Nephron progenitor cell (in vitro differentiated cells): ENCODE data around the gene KRTAP12-1.
"Not testable (repeated sequence)": the region's sequence is repeated elsewhere in the genome, so short reads cannot be mapped to it uniquely, and the experiment has no call there.

Source experiments
- DNase-seq: peaks from one replicate; pipeline ENCODE4 v3.0.0; 2021
- H3K27ac Mint-ChIP-seq: 2 replicates; pipeline ENCODE4 v1.8.0; 2021; ENCODE audit warnings: mild to moderate bottlenecking, moderate library complexity, mixed read lengths
- H3K27me3 Mint-ChIP-seq: 2 replicates; pipeline ENCODE4 v1.8.0; 2021; ENCODE audit warnings: mild to moderate bottlenecking, low read depth, mixed read lengths; ENCODE audit not compliant: poor library complexity
- H3K36me3 Mint-ChIP-seq: 2 replicates; pipeline ENCODE4 v1.8.0; 2021; ENCODE audit warnings: low read depth, mixed read lengths
- H3K4me1 Mint-ChIP-seq: 2 replicates; pipeline ENCODE4 v1.8.0; 2021; ENCODE audit warnings: mixed read lengths
- H3K4me3 Mint-ChIP-seq: 2 replicates; pipeline ENCODE4 v1.8.0; 2021; ENCODE audit warnings: mild to moderate bottlenecking, moderate library complexity, mixed read lengths
- H3K9me3 Mint-ChIP-seq: 2 replicates; pipeline ENCODE4 v1.8.0; 2021; ENCODE audit warnings: mild to moderate bottlenecking, moderate library complexity, mixed read lengths
- TF ChIP-seq, protein P1 (sequence below): fragments of 200-600 bp; sonication (generic); IDR thresholded peaks from 2 replicates; pipeline ENCODE4 v1.5.0; 2021; ENCODE audit warnings: antibody characterized with exemption

KRTAP12-1 gene

GRCh38 chr21:44696572-44696971 is 14.6 kb upstream of the KRTAP12-1 start:
- H3K9me3 Mint-ChIP-seq: peaks cover 32% of the 10 kb centered on the region
- no peak overlapping the region for H3K4me3 Mint-ChIP-seq
- peaks cover 57% of the 10 kb centered on the region for H3K4me1 Mint-ChIP-seq
- H3K36me3 Mint-ChIP-seq: peaks cover 15% of the 10 kb centered on the region
- no peak overlapping the region for H3K27ac Mint-ChIP-seq
- peaks cover 43% of the 10 kb centered on the region for H3K27me3 Mint-ChIP-seq
- TF ChIP-seq, protein P1, sequence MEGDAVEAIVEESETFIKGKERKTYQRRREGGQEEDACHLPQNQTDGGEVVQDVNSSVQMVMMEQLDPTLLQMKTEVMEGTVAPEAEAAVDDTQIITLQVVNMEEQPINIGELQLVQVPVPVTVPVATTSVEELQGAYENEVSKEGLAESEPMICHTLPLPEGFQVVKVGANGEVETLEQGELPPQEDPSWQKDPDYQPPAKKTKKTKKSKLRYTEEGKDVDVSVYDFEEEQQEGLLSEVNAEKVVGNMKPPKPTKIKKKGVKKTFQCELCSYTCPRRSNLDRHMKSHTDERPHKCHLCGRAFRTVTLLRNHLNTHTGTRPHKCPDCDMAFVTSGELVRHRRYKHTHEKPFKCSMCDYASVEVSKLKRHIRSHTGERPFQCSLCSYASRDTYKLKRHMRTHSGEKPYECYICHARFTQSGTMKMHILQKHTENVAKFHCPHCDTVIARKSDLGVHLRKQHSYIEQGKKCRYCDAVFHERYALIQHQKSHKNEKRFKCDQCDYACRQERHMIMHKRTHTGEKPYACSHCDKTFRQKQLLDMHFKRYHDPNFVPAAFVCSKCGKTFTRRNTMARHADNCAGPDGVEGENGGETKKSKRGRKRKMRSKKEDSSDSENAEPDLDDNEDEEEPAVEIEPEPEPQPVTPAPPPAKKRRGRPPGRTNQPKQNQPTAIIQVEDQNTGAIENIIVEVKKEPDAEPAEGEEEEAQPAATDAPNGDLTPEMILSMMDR: no peak
- no peak for DNase-seq

DNA sequence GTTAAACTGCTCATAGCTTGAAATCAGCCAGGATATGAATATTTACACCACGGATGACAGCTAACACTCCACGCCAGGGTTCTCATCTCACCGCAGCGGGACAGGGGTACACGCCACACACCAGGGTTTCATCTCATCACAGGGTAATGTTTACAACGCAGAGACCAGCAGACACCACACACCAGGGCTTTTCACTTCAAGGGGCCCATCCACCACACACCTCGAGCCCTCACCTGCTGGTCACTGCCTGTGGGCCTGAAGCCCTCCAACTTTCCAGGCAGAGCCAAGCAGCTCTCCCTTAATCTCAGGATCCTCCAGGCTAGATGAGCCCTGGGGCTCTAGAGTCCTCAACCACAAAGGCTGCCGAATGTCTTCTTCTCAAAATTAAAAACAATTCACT is 13.7 kb upstream of the KRTAP12-1 start:
- no peak for DNase-seq
- Mint-ChIP-seq H3K4me1 (peaks cover 47% of the 10 kb centered on the region), H3K27me3 (peaks cover 34% of the 10 kb centered on the region), H3K4me3 (no peak overlapping the region), H3K27ac (no peak overlapping the region), H3K9me3 (peaks cover 35% of the 10 kb centered on the region), H3K36me3 (peaks cover 15% of the 10 kb centered on the region)
- TF ChIP-seq, protein P1: no peak

DNA sequence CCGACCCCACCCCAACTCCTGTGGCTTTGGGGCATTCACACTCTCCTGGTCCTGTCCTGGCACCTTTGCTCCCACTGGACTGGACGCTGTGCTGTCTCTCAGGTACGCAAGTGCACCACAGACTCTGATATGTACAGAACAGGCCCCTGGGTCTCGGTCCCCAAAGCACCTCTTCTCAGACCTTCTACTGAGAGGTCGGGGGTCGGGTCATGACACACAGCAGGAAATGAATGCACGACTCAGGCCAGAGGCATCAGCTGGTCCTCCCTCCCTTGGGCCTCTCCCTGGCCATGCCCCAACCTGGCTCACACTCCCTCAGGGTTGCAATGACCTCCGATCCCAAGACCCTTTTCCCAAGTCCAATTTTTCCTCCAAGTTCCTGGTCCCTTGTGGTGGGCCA is 13.2 kb upstream of the KRTAP12-1 start:
- DNase-seq: no peak
- peaks cover 35% of the 10 kb centered on the region for H3K9me3 Mint-ChIP-seq
- peaks cover 32% of the 10 kb centered on the region for H3K27me3 Mint-ChIP-seq
- TF ChIP-seq, protein P1: no peak
- H3K4me3 Mint-ChIP-seq: no peak overlapping the region
- peaks cover 46% of the 10 kb centered on the region for H3K4me1 Mint-ChIP-seq
- H3K27ac Mint-ChIP-seq: no peak overlapping the region
- H3K36me3 Mint-ChIP-seq: peaks cover 15% of the 10 kb centered on the region

DNA sequence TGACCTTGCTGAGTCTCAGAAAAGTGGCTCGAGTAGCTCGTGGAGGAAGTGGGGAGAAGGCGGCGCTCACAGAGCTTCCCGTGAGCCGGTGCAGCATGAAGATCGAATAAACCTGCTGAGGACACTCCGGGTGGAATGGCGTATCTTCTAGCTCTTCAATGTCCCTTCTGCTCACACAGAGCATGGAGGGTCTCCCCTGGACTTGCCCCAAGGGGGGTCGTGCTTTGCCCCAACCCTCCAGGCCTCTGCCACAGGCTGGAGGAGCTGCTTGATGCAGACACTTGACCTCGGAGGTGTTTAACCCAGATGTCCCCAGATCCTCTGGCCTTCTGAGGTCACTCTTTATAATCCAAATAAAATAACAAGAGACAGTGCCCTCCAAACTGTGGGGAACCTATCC is 12.8 kb upstream of the KRTAP12-1 start:
- peaks cover 42% of the 10 kb centered on the region for H3K4me1 Mint-ChIP-seq
- TF ChIP-seq, protein P1: no peak
- H3K27me3 Mint-ChIP-seq: peaks cover 30% of the 10 kb centered on the region

GRCh38 chr21:44692798-44693512 is 11.0 kb upstream of the KRTAP12-1 start:
- Mint-ChIP-seq H3K36me3 (peaks cover 15% of the 10 kb centered on the region), H3K4me3 (no peak overlapping the region), H3K27ac (no peak overlapping the region), H3K27me3 (peaks cover 23% of the 10 kb centered on the region), H3K9me3 (peaks cover 35% of the 10 kb centered on the region), H3K4me1 (peaks cover 31% of the 10 kb centered on the region)
- DNase-seq: no peak
- TF ChIP-seq, protein P1: no peak

More for the DNA sequence above, 12.8 kb upstream of the KRTAP12-1 start:
- H3K9me3 Mint-ChIP-seq: peaks cover 35% of the 10 kb centered on the region
- H3K27ac Mint-ChIP-seq: no peak overlapping the region
- H3K4me3 Mint-ChIP-seq: no peak overlapping the region
- peaks cover 15% of the 10 kb centered on the region for H3K36me3 Mint-ChIP-seq
- DNase-seq: no peak

GRCh38 chr21:44691686-44692085 is 9.7 kb upstream of the KRTAP12-1 start:
- no peak overlapping the region for H3K4me3 Mint-ChIP-seq
- TF ChIP-seq, protein P1: no peak
- peaks cover 15% of the 10 kb centered on the region for H3K36me3 Mint-ChIP-seq

GRCh38 chr21:44689740-44690139 is 7.8 kb upstream of the KRTAP12-1 start:
- not testable (repeated sequence) for H3K27ac Mint-ChIP-seq, DNase-seq, H3K4me3 Mint-ChIP-seq
- peaks cover 15% of the 10 kb centered on the region for H3K36me3 Mint-ChIP-seq
- peaks cover 23% of the 10 kb centered on the region for H3K27me3 Mint-ChIP-seq
- H3K4me1 Mint-ChIP-seq: peaks cover 23% of the 10 kb centered on the region
- peaks cover 31% of the 10 kb centered on the region for H3K9me3 Mint-ChIP-seq

More at GRCh38 chr21:44691686-44692085, 9.7 kb upstream of the KRTAP12-1 start:
- no peak for DNase-seq
- H3K27ac Mint-ChIP-seq: no peak overlapping the region
- peaks cover 35% of the 10 kb centered on the region for H3K9me3 Mint-ChIP-seq
- H3K27me3 Mint-ChIP-seq: peaks cover 24% of the 10 kb centered on the region
- H3K4me1 Mint-ChIP-seq: peaks cover 34% of the 10 kb centered on the region
